Measurements from ENCODE around the gene TNNT2. TPM values are rescaled to one million over a fixed set of nuclear protein-coding genes. Genes with fewer than 3 reads are reported as not detected.

TNNT2 gene
- 1,099 TPM for polyA plus RNA-seq (ENCODE audit: insufficient read length)

GRCh38 chr1:201377611-201378092 lies at the start of gene TNNT2:
TNNT2 (minus strand) TSS chr1:201377680; CDS start chr1:201373254, 4,426 bp downstream.
- no peak for DNase-seq (ENCODE audit: low read depth)

GRCh38 chr1:201426479-201427310 lies 49.2 kb upstream of the TNNT2 start:
- no peak for DNase-seq (ENCODE audit: low read depth)

GRCh38 chr1:201424146-201424545 lies 46.7 kb upstream of the TNNT2 start:
- DNase-seq (ENCODE audit: low read depth): no peak

GRCh38 chr1:201423655-201424054 lies 46.2 kb upstream of the TNNT2 start:
- no peak for DNase-seq (ENCODE audit: low read depth)

- no peak for DNase-seq (ENCODE audit: low read depth)
Observed at GRCh38 chr1:201422436-201423030, 45.1 kb upstream of the TNNT2 start.

- DNase-seq (ENCODE audit: low read depth): no peak
Observed at GRCh38 chr1:201422026-201422425, 44.5 kb upstream of the TNNT2 start.

GRCh38 chr1:201421041-201421440 lies 43.6 kb upstream of the TNNT2 start:
- DNase-seq (ENCODE audit: low read depth): no peak

GRCh38 chr1:201420608-201421002 lies 43.1 kb upstream of the TNNT2 start:
- no peak for DNase-seq (ENCODE audit: low read depth)

- DNase-seq (ENCODE audit: low read depth): no peak
Observed at GRCh38 chr1:201419746-201420607, 42.5 kb upstream of the TNNT2 start.

GRCh38 chr1:201419256-201419655 lies 41.8 kb upstream of the TNNT2 start:
- no peak for DNase-seq (ENCODE audit: low read depth)

- no peak for DNase-seq (ENCODE audit: low read depth)
Observed at GRCh38 chr1:201418461-201418860, 41.0 kb upstream of the TNNT2 start.

- DNase-seq (ENCODE audit: low read depth): no peak
Observed at GRCh38 chr1:201414051-201414738, 36.7 kb upstream of the TNNT2 start.

- DNase-seq (ENCODE audit: low read depth): no peak
Observed at GRCh38 chr1:201411292-201411691, 33.8 kb upstream of the TNNT2 start.

- DNase-seq (ENCODE audit: low read depth): no peak
Observed at GRCh38 chr1:201409440-201409839, 32.0 kb upstream of the TNNT2 start.

- DNase-seq (ENCODE audit: low read depth): no peak
Observed at GRCh38 chr1:201408834-201409200, 31.3 kb upstream of the TNNT2 start.

GRCh38 chr1:201408176-201408833 lies 30.8 kb upstream of the TNNT2 start:
- DNase-seq (ENCODE audit: low read depth): peak; percentile 24

GRCh38 chr1:201406831-201407406 lies 29.4 kb upstream of the TNNT2 start:
- no peak for DNase-seq (ENCODE audit: low read depth)

GRCh38 chr1:201405484-201405831 lies 28.0 kb upstream of the TNNT2 start:
- no peak for DNase-seq (ENCODE audit: low read depth)

- DNase-seq (ENCODE audit: low read depth): no peak
Observed at GRCh38 chr1:201404722-201405483, 27.4 kb upstream of the TNNT2 start.

- no peak for DNase-seq (ENCODE audit: low read depth)
Observed at GRCh38 chr1:201404055-201404454, 26.6 kb upstream of the TNNT2 start.

All from forelimb muscle (tissue), 1 donor.